Measurements from ENCODE around the gene LYAR. TPM values are rescaled to one million over a fixed set of nuclear protein-coding genes. Genes with fewer than 3 reads are reported as not detected.
A peak's percentile ranks its signal among the peaks of the same experiment; 100 is the strongest.

The LYAR gene
- total RNA-seq, 1 donor from 2014 or later = 24.7 TPM

DNA sequence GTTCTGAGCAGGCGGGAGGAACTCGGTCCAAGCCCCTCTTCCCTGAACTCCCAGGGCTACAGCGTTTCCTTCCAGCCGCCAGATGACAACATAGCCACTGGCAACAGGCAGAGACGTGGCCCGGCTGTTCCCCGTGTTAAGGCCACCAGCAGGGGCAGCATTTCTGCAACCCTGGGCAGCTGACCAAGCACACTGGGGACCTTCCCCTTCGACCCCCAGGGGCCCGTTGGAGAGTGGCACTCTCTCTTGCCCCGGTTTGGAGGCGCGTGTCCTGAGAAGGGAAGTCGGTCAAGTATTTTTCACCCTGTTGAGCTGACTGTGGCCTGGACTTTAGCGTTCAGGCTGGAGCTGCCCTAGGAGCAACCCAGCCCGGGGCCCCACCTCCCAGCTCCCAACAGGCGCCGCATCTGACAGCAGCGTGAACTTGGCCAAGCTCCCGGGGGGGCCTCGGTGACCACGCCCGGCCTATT is 37.7 kb upstream of the LYAR start:
- H3K27ac Mint-ChIP-seq (ENCODE audit: unreplicated experiment) = peak overlapping the region; percentile 81
- no peaks in the 10 kb centered on the region for H3K9me3 Mint-ChIP-seq
- H3K4me3 Mint-ChIP-seq = no peak overlapping the region
- DNase-seq (ENCODE audit: low read depth, low spot score) = peak; percentile 50
- peaks cover 4% of the 10 kb centered on the region for H3K36me3 Mint-ChIP-seq (ENCODE audit: low read depth)
- TF ChIP-seq, protein P1, sequence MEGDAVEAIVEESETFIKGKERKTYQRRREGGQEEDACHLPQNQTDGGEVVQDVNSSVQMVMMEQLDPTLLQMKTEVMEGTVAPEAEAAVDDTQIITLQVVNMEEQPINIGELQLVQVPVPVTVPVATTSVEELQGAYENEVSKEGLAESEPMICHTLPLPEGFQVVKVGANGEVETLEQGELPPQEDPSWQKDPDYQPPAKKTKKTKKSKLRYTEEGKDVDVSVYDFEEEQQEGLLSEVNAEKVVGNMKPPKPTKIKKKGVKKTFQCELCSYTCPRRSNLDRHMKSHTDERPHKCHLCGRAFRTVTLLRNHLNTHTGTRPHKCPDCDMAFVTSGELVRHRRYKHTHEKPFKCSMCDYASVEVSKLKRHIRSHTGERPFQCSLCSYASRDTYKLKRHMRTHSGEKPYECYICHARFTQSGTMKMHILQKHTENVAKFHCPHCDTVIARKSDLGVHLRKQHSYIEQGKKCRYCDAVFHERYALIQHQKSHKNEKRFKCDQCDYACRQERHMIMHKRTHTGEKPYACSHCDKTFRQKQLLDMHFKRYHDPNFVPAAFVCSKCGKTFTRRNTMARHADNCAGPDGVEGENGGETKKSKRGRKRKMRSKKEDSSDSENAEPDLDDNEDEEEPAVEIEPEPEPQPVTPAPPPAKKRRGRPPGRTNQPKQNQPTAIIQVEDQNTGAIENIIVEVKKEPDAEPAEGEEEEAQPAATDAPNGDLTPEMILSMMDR (conservative IDR thresholded peaks at IDR 0.05) = peak; percentile 55
- no peaks in the 10 kb centered on the region for H3K27me3 Mint-ChIP-seq (ENCODE audit: low read depth)
- H3K4me1 Mint-ChIP-seq = peaks cover 16% of the 10 kb centered on the region

- Mint-ChIP-seq H3K9me3 (no peaks in the 10 kb centered on the region), H3K4me1 (peaks cover 16% of the 10 kb centered on the region), H3K27ac (ENCODE audit: unreplicated experiment) (no peak overlapping the region), H3K36me3 (ENCODE audit: low read depth) (peaks cover 4% of the 10 kb centered on the region), H3K4me3 (no peak overlapping the region), H3K27me3 (ENCODE audit: low read depth) (no peaks in the 10 kb centered on the region)
- TF ChIP-seq, protein P1 (conservative IDR thresholded peaks at IDR 0.05) = no peak
- no peak for DNase-seq (ENCODE audit: low read depth, low spot score)
Measured at GRCh38 chr4:4326166-4326565, 36.2 kb upstream of the LYAR start.

DNA sequence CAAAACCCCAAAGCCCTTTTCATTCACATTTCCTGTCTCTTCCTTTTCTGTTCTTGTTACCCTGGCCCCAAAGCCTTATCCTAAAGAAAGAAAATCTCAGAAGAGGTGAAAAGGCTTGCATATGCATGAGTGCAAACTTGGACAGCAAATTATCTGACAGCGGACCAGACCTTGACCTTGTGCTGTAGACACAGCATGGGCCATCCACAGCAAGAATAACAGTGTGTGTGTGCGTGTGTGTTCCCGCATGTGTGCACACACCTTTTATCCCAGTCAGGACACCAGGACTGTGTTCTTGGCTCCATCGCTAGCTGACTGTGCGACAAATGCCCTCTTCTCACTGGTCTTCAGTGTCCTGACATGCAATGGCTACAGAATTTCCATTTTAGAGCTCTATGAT is 35.4 kb upstream of the LYAR start:
- H3K27me3 Mint-ChIP-seq (ENCODE audit: low read depth) = no peaks in the 10 kb centered on the region
- TF ChIP-seq, protein P1 (conservative IDR thresholded peaks at IDR 0.05) = no peak
- H3K36me3 Mint-ChIP-seq (ENCODE audit: low read depth) = peaks cover 4% of the 10 kb centered on the region
- H3K9me3 Mint-ChIP-seq = no peaks in the 10 kb centered on the region
- no peak for DNase-seq (ENCODE audit: low read depth, low spot score)
- peaks cover 16% of the 10 kb centered on the region for H3K4me1 Mint-ChIP-seq
- H3K4me3 Mint-ChIP-seq = no peak overlapping the region
- no peak overlapping the region for H3K27ac Mint-ChIP-seq (ENCODE audit: unreplicated experiment)

GRCh38 chr4:4323705-4324534 is 34.0 kb upstream of the LYAR start:
- Mint-ChIP-seq H3K36me3 (ENCODE audit: low read depth) (peaks cover 4% of the 10 kb centered on the region), H3K4me1 (peaks cover 16% of the 10 kb centered on the region), H3K4me3 (no peak overlapping the region), H3K27me3 (ENCODE audit: low read depth) (no peaks in the 10 kb centered on the region), H3K9me3 (no peaks in the 10 kb centered on the region), H3K27ac (ENCODE audit: unreplicated experiment) (peak overlapping the region; percentile 71)
- no peak for DNase-seq (ENCODE audit: low read depth, low spot score)
- TF ChIP-seq, protein P1 (conservative IDR thresholded peaks at IDR 0.05) = no peak

DNA sequence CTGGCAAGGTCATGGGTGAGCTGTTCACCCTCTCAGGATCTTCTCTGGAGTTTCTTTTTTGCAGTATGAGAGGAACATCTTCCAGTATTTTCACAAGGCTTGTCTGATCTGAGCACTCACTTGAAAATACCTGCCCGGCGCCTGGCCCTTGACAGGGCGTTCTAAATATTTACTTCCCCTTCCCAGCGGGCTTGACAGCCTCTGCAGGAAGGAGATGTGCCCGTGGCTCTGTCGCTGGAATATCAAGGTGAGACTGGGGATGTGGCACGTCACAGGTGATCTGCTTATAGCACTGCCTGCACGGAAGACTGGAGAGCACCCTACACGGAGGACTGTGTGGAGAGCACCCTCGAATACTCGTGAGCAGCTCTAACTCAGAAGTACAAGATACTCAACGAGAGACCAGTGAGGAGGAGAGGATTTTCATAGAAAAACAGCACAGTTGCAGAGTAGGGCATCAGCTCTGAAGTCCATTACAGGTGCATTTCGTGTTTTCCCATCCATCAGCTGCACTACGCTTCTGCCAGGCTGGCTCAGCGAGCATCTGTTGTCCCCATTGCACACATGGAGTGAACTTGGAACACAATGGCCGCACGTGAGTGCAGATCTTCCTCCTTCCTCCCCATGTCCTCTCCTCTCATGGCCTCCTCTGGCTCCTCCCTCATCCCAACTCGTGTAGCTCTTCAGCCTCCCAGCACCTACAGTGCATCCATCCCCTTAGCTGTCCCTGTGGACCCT is 32.2 kb upstream of the LYAR start:
- no peak for DNase-seq (ENCODE audit: low read depth, low spot score)
- no peak overlapping the region for H3K4me3 Mint-ChIP-seq
- peaks cover 4% of the 10 kb centered on the region for H3K36me3 Mint-ChIP-seq (ENCODE audit: low read depth)
- H3K9me3 Mint-ChIP-seq = no peaks in the 10 kb centered on the region
- no peaks in the 10 kb centered on the region for H3K27me3 Mint-ChIP-seq (ENCODE audit: low read depth)
- no peak overlapping the region for H3K27ac Mint-ChIP-seq (ENCODE audit: unreplicated experiment)
- H3K4me1 Mint-ChIP-seq = peaks cover 11% of the 10 kb centered on the region
- TF ChIP-seq, protein P1 (conservative IDR thresholded peaks at IDR 0.05) = no peak

All from neural crest cell (in vitro differentiated cells).